Activated gamma-delta T cell (primary cell): Measurements from ENCODE around the gene USP24.
"Not testable (repeated sequence)": the region's sequence is repeated elsewhere in the genome, so short reads cannot be mapped to it uniquely, and the experiment has no call there.

Experiments
- DNase-seq: peaks from one replicate; lab custom pipeline; 2025; lab: John Stamatoyannopoulos, UW

The USP24 gene

GRCh38 chr1:55199735-55200134 is 15.4 kb downstream of the USP24 start:
- not testable (repeated sequence) for DNase-seq

DNA sequence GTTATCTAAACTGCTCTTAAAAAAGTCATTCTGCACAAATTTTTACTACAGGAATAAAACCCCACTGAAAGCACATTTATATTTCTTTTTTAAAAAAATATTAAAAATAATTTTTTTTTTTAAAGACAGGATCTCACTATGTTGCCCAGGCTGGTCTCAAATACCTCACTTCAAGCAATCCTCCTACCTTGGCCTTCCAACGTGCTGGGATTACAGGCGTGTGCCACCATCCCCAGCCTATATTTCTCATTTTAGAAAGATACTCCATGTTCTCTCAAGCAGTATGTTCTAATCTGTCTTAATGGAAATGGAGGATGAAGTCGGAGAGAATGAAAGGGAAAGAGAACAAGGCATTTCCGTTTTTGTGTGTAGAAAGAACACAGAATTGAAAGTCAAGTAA is 17.1 kb downstream of the USP24 start:
- no peak for DNase-seq

GRCh38 chr1:55197099-55197498 is 18.1 kb downstream of the USP24 start:
- DNase-seq = no peak

GRCh38 chr1:55196433-55197035 is 18.6 kb downstream of the USP24 start:
- no peak for DNase-seq

GRCh38 chr1:55195521-55196233 is 19.5 kb downstream of the USP24 start:
- no peak for DNase-seq

DNA sequence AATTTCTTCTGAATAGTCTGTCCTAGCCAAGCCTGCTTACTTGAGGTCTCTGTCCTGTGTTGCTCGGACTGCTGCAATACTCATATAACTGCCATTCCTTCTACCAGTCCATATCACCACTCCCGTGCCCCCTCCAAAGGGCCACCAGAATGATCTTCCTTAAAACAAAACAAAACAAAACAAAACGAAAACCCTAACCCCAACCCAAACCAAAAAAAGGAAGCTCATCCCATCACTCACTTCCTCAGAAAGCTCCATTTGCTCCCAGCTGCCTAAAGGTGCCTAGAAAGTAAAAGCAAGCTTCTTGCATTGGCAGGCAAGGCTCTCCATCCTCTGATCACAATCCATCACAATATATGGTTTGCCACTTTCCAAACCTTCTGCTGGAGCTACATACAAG is 20.3 kb downstream of the USP24 start:
- DNase-seq = no peak

GRCh38 chr1:55192093-55192492 is 23.1 kb downstream of the USP24 start:
- DNase-seq = no peak

- not testable (repeated sequence) for DNase-seq
Observed at GRCh38 chr1:55191219-55191952, 23.8 kb downstream of the USP24 start.

DNA sequence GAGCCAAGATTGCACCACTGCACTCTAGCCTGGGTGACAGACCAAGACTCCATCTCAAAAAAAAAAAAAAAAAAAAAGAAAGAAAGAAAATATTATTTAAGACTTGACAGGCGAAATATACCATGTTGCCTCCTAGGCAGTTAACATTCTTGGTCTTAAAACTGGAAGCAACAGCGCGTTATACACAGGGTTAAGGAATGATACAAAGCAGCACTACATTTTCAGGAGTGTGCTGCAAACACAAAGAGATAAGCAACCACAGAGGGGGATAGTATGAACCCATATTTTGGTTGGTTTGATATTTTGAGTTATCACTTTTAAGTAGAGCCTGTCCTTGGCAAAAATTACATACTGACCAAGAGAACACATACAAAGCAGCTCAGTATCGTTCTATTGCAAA is 25.1 kb downstream of the USP24 start:
- DNase-seq = no peak

DNA sequence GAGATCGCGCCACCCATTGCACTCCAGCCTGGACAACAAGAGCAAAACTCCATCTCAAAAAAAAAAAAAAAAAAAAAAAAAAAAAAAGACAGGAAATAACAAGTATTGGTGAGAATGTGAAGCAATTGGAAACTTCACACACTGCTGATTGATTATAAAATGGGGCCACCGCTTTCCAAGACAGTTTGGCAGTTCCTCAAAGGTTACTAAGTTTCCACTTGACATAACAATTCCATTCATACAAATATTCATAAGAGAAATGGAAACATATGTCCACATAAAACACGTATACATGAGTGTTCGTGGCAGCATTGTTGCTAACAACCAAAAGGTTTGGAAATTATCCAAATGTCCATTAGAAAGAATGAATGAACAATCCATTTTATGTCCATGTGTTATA is 26.3 kb downstream of the USP24 start:
- no peak for DNase-seq

DNA sequence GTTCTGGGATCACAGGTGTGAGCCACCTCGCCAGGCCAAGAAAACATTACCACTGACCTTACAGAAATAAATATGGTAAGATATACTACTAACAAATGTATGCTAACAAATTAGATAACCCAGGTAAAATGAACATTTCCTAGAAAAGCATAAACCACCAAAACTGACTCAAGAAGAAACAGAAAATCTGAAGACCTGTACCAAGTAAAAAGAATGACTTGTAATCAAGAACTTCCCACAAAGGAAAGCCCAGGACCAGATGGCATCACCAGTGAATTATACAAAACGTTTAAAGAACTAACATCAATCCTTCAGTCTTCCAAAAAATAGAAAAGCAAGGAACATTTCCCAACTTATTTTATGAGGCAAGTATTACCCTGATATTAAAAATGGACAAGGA is 29.3 kb downstream of the USP24 start:
- DNase-seq = no peak

DNA sequence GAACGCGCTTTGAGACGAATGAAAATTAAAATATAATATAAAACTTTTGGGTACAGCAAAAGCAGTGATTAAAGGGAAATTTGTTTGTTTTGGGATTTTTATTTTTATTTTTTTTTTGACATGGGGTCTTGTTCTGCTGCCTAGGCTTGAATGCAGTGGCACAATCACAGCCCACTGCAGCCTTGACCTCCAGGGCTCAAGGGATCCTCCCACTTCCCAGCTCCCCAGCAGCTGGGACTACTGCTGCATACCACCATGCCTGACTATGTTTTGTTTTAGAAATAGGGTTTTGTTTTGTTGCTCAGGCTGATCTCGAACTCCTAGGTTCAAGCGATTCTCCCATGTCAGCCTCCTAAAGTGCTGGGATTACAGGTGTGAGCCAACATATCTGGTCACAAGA is 30.3 kb downstream of the USP24 start:
- DNase-seq = no peak

- no peak for DNase-seq
Observed at GRCh38 chr1:55181666-55182065, 33.5 kb downstream of the USP24 start.

- DNase-seq = no peak
Observed at GRCh38 chr1:55180075-55180670, 35.0 kb downstream of the USP24 start.

- no peak for DNase-seq
Observed at GRCh38 chr1:55179177-55179835, 35.9 kb downstream of the USP24 start.

DNA sequence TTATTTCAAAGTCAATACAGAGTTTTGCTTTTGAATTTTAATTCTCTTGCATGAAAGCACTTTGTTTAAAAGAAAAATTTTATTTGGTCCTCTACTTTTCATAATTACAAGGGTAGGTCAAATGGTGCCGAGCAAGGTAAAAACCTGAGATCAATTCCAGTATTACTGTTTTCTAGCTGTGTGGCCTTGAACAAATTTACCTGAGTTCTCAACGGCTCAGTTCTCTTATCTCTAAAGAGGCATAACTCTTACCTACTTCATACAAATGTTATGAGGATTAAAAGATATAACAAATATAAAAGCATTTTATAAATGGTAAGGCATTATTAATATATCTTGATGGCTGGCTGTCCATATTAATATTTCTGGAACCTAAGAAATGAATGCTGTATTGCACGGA is 42.5 kb downstream of the USP24 start:
- DNase-seq = no peak

DNA sequence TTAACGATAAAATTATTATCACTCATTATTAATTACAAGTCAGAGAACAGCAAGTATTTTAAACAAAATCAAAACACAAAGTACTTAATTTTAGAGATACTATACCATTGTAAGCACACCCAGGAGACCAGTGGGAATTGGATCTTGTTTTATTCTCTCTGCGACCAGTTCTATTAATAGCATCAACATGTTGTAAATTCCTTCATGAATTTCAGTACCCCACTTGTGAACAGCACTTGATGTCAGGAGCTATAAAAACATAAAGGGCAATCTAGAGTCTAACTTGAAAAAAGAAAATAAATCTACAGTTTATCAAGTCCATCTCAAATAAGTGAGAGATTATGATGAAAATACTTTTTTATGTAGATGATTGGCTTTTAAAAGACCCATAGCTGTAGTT is 42.9 kb downstream of the USP24 start:
- no peak for DNase-seq

DNA sequence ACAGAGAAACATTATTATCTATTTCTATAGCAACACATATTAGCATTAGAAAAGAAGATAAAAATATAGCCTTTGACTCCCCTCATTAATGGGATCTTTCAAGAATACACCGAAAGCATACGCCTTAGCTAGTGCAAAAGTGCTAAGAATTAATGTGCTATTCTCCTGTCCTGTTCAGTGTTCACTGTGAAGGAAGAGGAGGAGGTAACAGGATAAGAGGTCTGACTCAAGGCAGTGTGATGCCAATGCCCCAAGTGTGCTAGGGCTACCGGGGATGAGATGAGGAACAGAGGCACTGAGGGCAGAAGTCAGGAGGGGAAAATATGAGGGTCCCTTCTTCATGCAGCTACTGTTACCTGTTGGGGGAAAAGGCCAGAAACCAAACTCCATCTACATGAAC is 43.5 kb downstream of the USP24 start:
- no peak for DNase-seq

DNA sequence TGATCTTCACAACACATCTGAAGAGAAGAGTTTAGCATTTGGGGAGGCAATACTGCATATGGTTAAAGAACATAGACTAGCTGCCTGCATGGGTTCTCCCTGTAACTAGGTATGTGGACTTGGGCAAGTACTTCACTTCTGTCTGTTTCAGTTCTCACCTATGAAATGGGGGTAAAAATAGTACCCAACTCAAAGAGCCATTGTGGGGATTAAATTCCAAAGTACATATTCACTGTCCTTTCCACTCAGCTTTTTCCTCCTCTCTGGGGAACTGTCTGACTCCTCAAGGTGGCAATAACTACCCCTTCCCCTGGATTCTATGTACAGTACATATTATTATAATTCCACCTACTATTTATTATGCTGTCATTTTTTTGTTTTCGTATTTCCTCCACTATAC is 44.7 kb downstream of the USP24 start:
- DNase-seq = no peak

DNA sequence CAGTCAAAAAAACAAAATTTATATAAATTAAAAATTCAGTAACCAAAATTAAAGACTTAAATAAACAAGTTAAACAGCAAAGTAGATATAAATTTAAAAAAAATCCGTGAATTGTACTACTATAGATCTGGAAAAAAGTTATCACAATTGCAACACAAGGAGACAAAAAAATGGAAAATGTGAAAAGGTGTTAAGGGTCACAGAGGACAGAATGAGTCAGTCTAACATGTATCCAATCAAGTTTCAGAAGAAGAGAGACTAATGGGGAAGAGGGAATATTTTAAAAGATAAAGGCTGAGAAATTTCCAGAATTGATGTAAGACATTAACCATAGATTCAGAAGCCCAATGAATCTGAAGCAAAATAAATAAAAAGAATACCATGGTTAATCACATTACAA is 46.0 kb downstream of the USP24 start:
- no peak for DNase-seq

- no peak for DNase-seq
Observed at GRCh38 chr1:55168353-55168752, 46.8 kb downstream of the USP24 start.

DNA sequence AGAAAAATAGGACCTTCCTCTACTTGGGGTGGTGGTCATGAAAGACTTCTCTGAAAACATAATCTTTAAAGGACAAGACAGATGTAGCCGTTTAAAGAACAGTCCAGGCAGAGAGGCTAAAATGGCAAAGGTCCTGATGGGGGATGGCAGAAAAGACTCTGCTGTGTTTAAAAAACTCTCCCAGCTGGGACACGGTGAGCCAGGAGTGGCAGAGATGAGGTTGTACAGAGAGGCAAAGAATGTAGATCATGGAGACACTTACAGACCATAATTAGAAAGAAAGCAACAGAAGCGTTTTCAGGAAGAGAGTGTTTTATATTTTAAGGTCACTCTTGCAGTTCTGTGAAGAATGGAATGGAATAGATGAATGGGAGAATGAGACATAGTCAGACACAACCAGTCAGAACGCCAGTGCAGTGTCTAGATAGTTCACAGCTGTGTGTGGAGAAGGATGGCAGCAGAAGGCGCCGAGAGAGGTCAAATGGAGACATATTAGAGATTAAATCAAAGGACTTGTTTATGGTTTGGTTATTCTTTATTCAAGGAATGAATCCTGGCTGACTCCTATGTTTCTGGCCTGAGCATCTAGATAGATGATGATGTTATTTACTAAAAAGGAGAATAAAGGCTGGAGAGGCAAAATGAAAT is 47.8 kb downstream of the USP24 start:
- no peak for DNase-seq
